GM12873 (cell line): ENCODE measurements around the gene SULF2.

ENCODE experiments used
- CTCF ChIP-seq: IDR thresholded peaks from 2 replicates; pipeline ENCODE4 v1.5.1; 2012; ENCODE audit warnings: low read depth, mild to moderate bottlenecking, moderate library complexity, low read length, control low read depth; ENCODE audit not compliant: insufficient read depth; ENCODE audit errors: missing control alignments

Gene SULF2

GRCh38 chr20:47765271-47765670, 20.0 kb downstream of the SULF2 start:
- no peak for TF ChIP-seq CTCF

- TF ChIP-seq CTCF = no peak
These were observed 21.0 kb downstream of the SULF2 start for GRCh38 chr20:47764154-47764733.

GRCh38 chr20:47762699-47763268, 22.5 kb downstream of the SULF2 start:
- TF ChIP-seq CTCF = no peak

- no peak for TF ChIP-seq CTCF
These were observed 23.7 kb downstream of the SULF2 start for GRCh38 chr20:47761482-47762047.

- TF ChIP-seq CTCF = no peak
These were observed 24.4 kb downstream of the SULF2 start for GRCh38 chr20:47760686-47761481.

- TF ChIP-seq CTCF = no peak
These were observed 26.5 kb downstream of the SULF2 start for GRCh38 chr20:47758517-47759450.
